Measurements from ENCODE around the gene MINDY1. TPM values are rescaled to one million over a fixed set of nuclear protein-coding genes. Genes with fewer than 3 reads are reported as not detected.

MINDY1 gene
- total RNA-seq, 1 donor from 2014 or later, result 8.8 TPM

DNA sequence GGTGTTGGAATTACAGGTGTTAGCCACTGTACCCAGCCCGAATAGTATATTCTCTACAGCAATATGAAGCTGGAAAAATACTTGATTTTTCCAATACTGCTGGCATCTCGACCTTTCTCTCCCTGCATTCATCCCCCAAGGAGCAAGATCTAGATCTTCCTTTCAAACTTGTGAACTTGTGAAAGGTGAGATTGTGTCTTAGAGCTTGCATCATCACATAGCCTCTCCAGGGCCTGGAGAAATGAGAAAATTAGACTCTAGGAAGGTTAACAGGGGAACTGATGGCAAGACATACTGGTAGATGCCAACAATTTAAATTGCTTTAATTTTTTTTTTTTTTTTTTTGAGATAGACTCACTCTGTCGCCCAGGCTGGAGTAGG is 3.6 kb upstream of the MINDY1 start:
- DNase-seq (ENCODE audit: low read depth) (no peak), FAIRE-seq (no peak)
- H2AFZ ChIP-seq (ENCODE audit: low read depth, low read length), result no peak overlapping the region
- no peak overlapping the region for H3K4me3 Mint-ChIP-seq (ENCODE audit: unreplicated experiment)
- H3K4me2 ChIP-seq (ENCODE audit: low read length), result no peak overlapping the region
- H4K20me1 ChIP-seq (ENCODE audit: insufficient read depth, low read length), result no peaks in the 10 kb centered on the region
- H3K27ac Mint-ChIP-seq (ENCODE audit: unreplicated experiment), result no peak overlapping the region
- H3K27me3 Mint-ChIP-seq (ENCODE audit: low read depth, unreplicated experiment), result no peaks in the 10 kb centered on the region
- H3K4me1 ChIP-seq (ENCODE audit: insufficient read depth, low read length), result peaks cover 49% of the 10 kb centered on the region
- H3K36me3 Mint-ChIP-seq (ENCODE audit: low read depth, unreplicated experiment), result peaks cover 1% of the 10 kb centered on the region
- H3K36me3 ChIP-seq (ENCODE audit: insufficient read depth, low read length), result no peaks in the 10 kb centered on the region
- H3K4me1 Mint-ChIP-seq (ENCODE audit: low read depth, unreplicated experiment), result peaks cover 35% of the 10 kb centered on the region
- no peaks in the 10 kb centered on the region for H3K9me3 ChIP-seq (ENCODE audit: insufficient read depth, low read depth, low read length)
- no peak overlapping the region for H3K9ac ChIP-seq (ENCODE audit: low read length)
- H3K9me3 Mint-ChIP-seq (ENCODE audit: unreplicated experiment), result no peaks in the 10 kb centered on the region
- H3K79me2 ChIP-seq (ENCODE audit: insufficient read depth, low read length), result peaks cover 6% of the 10 kb centered on the region
- H3K27me3 ChIP-seq (ENCODE audit: insufficient read depth, low read length), result no peaks in the 10 kb centered on the region
- TF ChIP-seq, protein P1, sequence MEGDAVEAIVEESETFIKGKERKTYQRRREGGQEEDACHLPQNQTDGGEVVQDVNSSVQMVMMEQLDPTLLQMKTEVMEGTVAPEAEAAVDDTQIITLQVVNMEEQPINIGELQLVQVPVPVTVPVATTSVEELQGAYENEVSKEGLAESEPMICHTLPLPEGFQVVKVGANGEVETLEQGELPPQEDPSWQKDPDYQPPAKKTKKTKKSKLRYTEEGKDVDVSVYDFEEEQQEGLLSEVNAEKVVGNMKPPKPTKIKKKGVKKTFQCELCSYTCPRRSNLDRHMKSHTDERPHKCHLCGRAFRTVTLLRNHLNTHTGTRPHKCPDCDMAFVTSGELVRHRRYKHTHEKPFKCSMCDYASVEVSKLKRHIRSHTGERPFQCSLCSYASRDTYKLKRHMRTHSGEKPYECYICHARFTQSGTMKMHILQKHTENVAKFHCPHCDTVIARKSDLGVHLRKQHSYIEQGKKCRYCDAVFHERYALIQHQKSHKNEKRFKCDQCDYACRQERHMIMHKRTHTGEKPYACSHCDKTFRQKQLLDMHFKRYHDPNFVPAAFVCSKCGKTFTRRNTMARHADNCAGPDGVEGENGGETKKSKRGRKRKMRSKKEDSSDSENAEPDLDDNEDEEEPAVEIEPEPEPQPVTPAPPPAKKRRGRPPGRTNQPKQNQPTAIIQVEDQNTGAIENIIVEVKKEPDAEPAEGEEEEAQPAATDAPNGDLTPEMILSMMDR (IDR thresholded peaks at IDR 0.05; ENCODE audit: insufficient read depth, low read depth, low read length), result no peak
- no peak for TF ChIP-seq EZH2 (IDR thresholded peaks at IDR 0.05; ENCODE audit: insufficient read depth, low read length)
- H3K27ac ChIP-seq (ENCODE audit: low read depth, low read length), result no peak overlapping the region
- H3K4me3 ChIP-seq (ENCODE audit: insufficient read depth, low read depth, low read length), result no peak overlapping the region

GRCh38 chr1:151009674-151010345 is 3.1 kb upstream of the MINDY1 start:
- Histone ChIP-seq H3K27me3 (ENCODE audit: insufficient read depth, low read length) (no peaks in the 10 kb centered on the region), H3K79me2 (ENCODE audit: insufficient read depth, low read length) (peaks cover 6% of the 10 kb centered on the region), H3K4me1 (ENCODE audit: insufficient read depth, low read length) (peaks cover 50% of the 10 kb centered on the region), H3K9me3 (ENCODE audit: insufficient read depth, low read depth, low read length) (no peaks in the 10 kb centered on the region), H3K36me3 (ENCODE audit: insufficient read depth, low read length) (no peaks in the 10 kb centered on the region), H2AFZ (ENCODE audit: low read depth, low read length) (no peak overlapping the region), H3K9ac (ENCODE audit: low read length) (peak overlapping the region; percentile 95), H3K27ac (ENCODE audit: low read depth, low read length) (peak overlapping the region; percentile 85), H3K4me3 (ENCODE audit: insufficient read depth, low read depth, low read length) (peak overlapping the region; percentile 76), H3K4me2 (ENCODE audit: low read length) (peak overlapping the region; percentile 99), H4K20me1 (ENCODE audit: insufficient read depth, low read length) (no peaks in the 10 kb centered on the region)
- no peak for FAIRE-seq
- Mint-ChIP-seq H3K27me3 (ENCODE audit: low read depth, unreplicated experiment) (no peaks in the 10 kb centered on the region), H3K4me1 (ENCODE audit: low read depth, unreplicated experiment) (peaks cover 37% of the 10 kb centered on the region), H3K9me3 (ENCODE audit: unreplicated experiment) (no peaks in the 10 kb centered on the region), H3K4me3 (ENCODE audit: unreplicated experiment) (peak overlapping the region; percentile 95), H3K36me3 (ENCODE audit: low read depth, unreplicated experiment) (peaks cover 1% of the 10 kb centered on the region), H3K27ac (ENCODE audit: unreplicated experiment) (no peak overlapping the region)
- TF ChIP-seq, protein P1 (IDR thresholded peaks at IDR 0.05; ENCODE audit: insufficient read depth, low read depth, low read length), result no peak
- TF ChIP-seq EZH2 (IDR thresholded peaks at IDR 0.05; ENCODE audit: insufficient read depth, low read length), result no peak
- no peak for DNase-seq (ENCODE audit: low read depth)

DNA sequence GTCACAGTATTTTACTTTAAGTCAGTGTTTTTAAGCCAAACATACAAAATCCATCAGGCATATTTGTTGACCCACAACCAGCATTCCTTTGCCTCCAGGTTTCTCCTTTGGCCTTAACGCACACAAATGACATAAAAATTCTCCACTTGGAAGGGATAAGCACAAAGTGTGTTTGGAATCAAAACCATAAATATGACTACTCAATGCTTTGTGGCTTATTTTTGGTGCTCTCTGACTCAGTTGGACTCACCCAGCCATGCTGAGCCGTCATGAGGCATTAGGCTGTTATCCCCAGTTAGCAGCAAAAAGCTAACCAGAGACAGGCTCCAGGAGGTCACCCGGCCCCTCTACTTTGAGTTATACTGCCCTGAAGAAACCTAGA is 2.5 kb upstream of the MINDY1 start:
- Histone ChIP-seq H3K4me2 (ENCODE audit: low read length) (peak overlapping the region; percentile 99), H3K9me3 (ENCODE audit: insufficient read depth, low read depth, low read length) (no peaks in the 10 kb centered on the region), H3K79me2 (ENCODE audit: insufficient read depth, low read length) (peaks cover 6% of the 10 kb centered on the region), H3K27me3 (ENCODE audit: insufficient read depth, low read length) (no peaks in the 10 kb centered on the region), H3K9ac (ENCODE audit: low read length) (peak overlapping the region; percentile 95), H3K4me3 (ENCODE audit: insufficient read depth, low read depth, low read length) (peak overlapping the region; percentile 76), H3K4me1 (ENCODE audit: insufficient read depth, low read length) (peaks cover 50% of the 10 kb centered on the region), H3K36me3 (ENCODE audit: insufficient read depth, low read length) (no peaks in the 10 kb centered on the region), H3K27ac (ENCODE audit: low read depth, low read length) (peak overlapping the region; percentile 85), H2AFZ (ENCODE audit: low read depth, low read length) (peak overlapping the region; percentile 95), H4K20me1 (ENCODE audit: insufficient read depth, low read length) (no peaks in the 10 kb centered on the region)
- DNase-seq (ENCODE audit: low read depth), result peak; percentile 87
- peaks cover 1% of the 10 kb centered on the region for H3K36me3 Mint-ChIP-seq (ENCODE audit: low read depth, unreplicated experiment)
- TF ChIP-seq, protein P1 (IDR thresholded peaks at IDR 0.05; ENCODE audit: insufficient read depth, low read depth, low read length), result no peak
- no peak for TF ChIP-seq EZH2 (IDR thresholded peaks at IDR 0.05; ENCODE audit: insufficient read depth, low read length)
- no peaks in the 10 kb centered on the region for H3K27me3 Mint-ChIP-seq (ENCODE audit: low read depth, unreplicated experiment)
- peak overlapping the region; percentile 84 for H3K27ac Mint-ChIP-seq (ENCODE audit: unreplicated experiment)
- peaks cover 37% of the 10 kb centered on the region for H3K4me1 Mint-ChIP-seq (ENCODE audit: low read depth, unreplicated experiment)
- H3K9me3 Mint-ChIP-seq (ENCODE audit: unreplicated experiment), result no peaks in the 10 kb centered on the region
- FAIRE-seq, result no peak
- peak overlapping the region; percentile 95 for H3K4me3 Mint-ChIP-seq (ENCODE audit: unreplicated experiment)
